Tibial artery (tissue), 4 donors: Measurements from ENCODE around the gene PPP1R14C.

Experiments used
- DNase-seq, 2 donors: peaks; one replicate each; pipeline ENCODE4 v3.0.0-alpha.2; 2019
- H3K27ac ChIP-seq, 2 donors: fragments of 200-600 bp; sonication (generic) in 1 of 2; 1 replicate in 1 of 2; 2 replicates in 1 of 2; pipeline ENCODE4 v1.5.1; 2018 to 2019; ENCODE audit warnings: mild to moderate bottlenecking in 1 of 2
- H3K27me3 ChIP-seq, 2 donors: fragments of 200-600 bp; sonication (generic) in 1 of 2; one replicate each; pipeline versions ENCODE4 v1.5.1 to v1.6.0; 2016 to 2019
- H3K36me3 ChIP-seq, 3 donors: fragments of 200-600 bp; sonication (generic) in 2 of 3; one replicate each; pipeline ENCODE4 v1.5.1; 2016 to 2019; ENCODE audit warnings: mild to moderate bottlenecking in 2 of 3
- H3K4me1 ChIP-seq, 4 donors: fragments of 200-600 bp; sonication (generic) in 2 of 4; 1 replicate in 3 of 4; 2 replicates in 1 of 4; pipeline ENCODE4 v1.5.1; 2016 to 2019
- H3K4me3 ChIP-seq, 2 donors: fragments of 200-600 bp; sonication (generic) in 1 of 2; 1 replicate in 1 of 2; 2 replicates in 1 of 2; pipeline ENCODE4 v1.5.1; 2018 to 2019; ENCODE audit warnings: mild to moderate bottlenecking in 2 of 2
- H3K9me3 ChIP-seq, 3 donors: fragments of 200-600 bp; sonication (generic) in 1 of 3; one replicate each; pipeline ENCODE4 v1.5.1; 2016 to 2019
- intact Hi-C: fragments of 100-400 bp; cut with DNase I; formaldehyde crosslinking; loops from one replicate; pipeline ENCODE4 v1.15.0; 2023; ENCODE audit warnings: low total_unique reads
- TF ChIP-seq, protein P1 (sequence below), 2 experiments: fragments of 200-600 bp in 1 of 2; fragments of 450-650 bp in 1 of 2; IDR thresholded peaks; one replicate each; pipeline ENCODE4 v1.5.1; 2017 to 2019; ENCODE audit warnings: antibody characterized with exemption in 2 of 2, mild to moderate bottlenecking in 1 of 2, moderate library complexity in 1 of 2

Gene PPP1R14C

DNA sequence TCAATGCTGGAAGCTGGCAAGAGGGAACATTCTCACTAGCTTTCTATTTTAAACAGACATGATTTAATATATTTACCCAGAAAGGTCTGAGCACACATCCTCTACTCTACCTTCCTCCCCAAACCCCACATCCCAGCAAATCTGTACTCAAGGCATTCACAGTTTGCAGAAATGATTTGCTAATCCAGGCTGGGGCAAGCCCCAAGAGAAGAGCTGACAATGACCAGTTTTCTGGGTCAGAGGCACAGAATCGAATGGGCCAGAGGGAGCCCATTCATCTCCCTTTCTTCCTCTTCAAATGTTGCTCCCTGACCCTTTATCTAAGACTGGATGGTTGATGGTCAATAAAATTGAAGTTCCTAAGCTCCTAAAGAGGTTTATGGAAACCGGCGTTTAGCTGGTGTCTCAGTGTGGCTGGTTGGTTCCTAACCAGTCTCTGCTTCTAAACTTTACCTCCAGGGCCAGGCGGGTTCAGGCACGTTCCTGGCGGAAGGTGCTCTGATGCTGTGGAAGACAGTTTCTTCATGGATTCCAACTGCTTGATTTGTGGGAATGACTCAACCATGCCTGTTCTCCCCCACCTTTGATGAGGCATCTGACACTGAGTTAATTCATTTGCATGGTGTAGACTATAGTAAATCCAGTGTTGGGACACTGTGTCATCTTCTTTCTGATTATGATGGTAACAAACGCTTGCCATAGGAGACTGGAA is 129.6 kb downstream of the PPP1R14C start:
- no peak for DNase-seq
- no peak overlapping the region for H3K4me3 ChIP-seq
- TF ChIP-seq, protein P1, sequence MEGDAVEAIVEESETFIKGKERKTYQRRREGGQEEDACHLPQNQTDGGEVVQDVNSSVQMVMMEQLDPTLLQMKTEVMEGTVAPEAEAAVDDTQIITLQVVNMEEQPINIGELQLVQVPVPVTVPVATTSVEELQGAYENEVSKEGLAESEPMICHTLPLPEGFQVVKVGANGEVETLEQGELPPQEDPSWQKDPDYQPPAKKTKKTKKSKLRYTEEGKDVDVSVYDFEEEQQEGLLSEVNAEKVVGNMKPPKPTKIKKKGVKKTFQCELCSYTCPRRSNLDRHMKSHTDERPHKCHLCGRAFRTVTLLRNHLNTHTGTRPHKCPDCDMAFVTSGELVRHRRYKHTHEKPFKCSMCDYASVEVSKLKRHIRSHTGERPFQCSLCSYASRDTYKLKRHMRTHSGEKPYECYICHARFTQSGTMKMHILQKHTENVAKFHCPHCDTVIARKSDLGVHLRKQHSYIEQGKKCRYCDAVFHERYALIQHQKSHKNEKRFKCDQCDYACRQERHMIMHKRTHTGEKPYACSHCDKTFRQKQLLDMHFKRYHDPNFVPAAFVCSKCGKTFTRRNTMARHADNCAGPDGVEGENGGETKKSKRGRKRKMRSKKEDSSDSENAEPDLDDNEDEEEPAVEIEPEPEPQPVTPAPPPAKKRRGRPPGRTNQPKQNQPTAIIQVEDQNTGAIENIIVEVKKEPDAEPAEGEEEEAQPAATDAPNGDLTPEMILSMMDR (IDR thresholded peaks at IDR 0.05), result no peak
- peaks cover 0 to 12% (median 7%) of the 10 kb centered on the region in 4 donors for H3K4me1 ChIP-seq
- intact Hi-C loops, result no loop called here
- H3K27ac ChIP-seq, result no peak overlapping the region
- no peaks in the 10 kb centered on the region for H3K36me3 ChIP-seq
- no peaks in the 10 kb centered on the region for H3K9me3 ChIP-seq
- H3K27me3 ChIP-seq, result peaks cover 0 to 3% of the 10 kb centered on the region in 2 donors

GRCh38 chr6:150272976-150273315 is 130.1 kb downstream of the PPP1R14C start:
- Histone ChIP-seq H3K36me3 (no peaks in the 10 kb centered on the region), H3K4me1 (peaks cover 0 to 8% (median 2%) of the 10 kb centered on the region in 4 donors), H3K27me3 (peaks cover 0 to 3% of the 10 kb centered on the region in 2 donors), H3K4me3 (no peak overlapping the region), H3K27ac (no peak overlapping the region), H3K9me3 (no peaks in the 10 kb centered on the region)
- TF ChIP-seq, protein P1 (IDR thresholded peaks at IDR 0.05), result no peak
- no peak for DNase-seq
- intact Hi-C loops, result no loop called here

GRCh38 chr6:150273457-150274309 is 130.8 kb downstream of the PPP1R14C start:
- peaks cover 0 to 6% of the 10 kb centered on the region in 2 donors for H3K27me3 ChIP-seq
- H3K9me3 ChIP-seq, result no peaks in the 10 kb centered on the region
- intact Hi-C loops, result no loop called here
- no peak overlapping the region for H3K4me3 ChIP-seq
- TF ChIP-seq, protein P1 (IDR thresholded peaks at IDR 0.05), result no peak
- H3K4me1 ChIP-seq, result peaks cover 0 to under 1% (median 0%) of the 10 kb centered on the region in 4 donors
- no peak overlapping the region for H3K27ac ChIP-seq
- H3K36me3 ChIP-seq, result no peaks in the 10 kb centered on the region
- no peak for DNase-seq

DNA sequence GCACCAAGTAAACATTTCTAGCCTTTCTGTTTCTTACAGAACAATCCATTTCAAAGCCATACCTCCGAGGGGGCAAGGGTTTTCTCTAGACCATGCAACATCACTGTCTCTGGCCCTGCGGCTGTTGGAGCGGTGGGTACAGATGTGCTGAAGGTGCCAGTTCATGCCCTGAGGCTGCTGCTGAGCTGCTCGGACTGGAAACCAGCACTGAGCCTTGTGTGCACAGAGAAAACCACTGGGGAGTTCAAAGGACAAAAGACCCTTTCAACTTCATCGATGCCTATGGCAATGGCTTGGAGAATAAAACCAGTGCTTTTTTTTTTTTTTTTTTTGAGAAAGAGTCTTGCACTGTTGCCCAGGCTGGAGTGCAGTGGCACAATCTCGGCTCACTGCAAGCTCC is 132.6 kb downstream of the PPP1R14C start:
- peaks cover 0 to 12% of the 10 kb centered on the region in 2 donors for H3K27me3 ChIP-seq
- DNase-seq, result no peak
- H3K36me3 ChIP-seq, result no peaks in the 10 kb centered on the region
- H3K27ac ChIP-seq, result no peak overlapping the region
- no peak overlapping the region for H3K4me3 ChIP-seq
- H3K4me1 ChIP-seq, result no peaks in the 10 kb centered on the region
- H3K9me3 ChIP-seq, result no peaks in the 10 kb centered on the region
- intact Hi-C loops, result no loop called here
- TF ChIP-seq, protein P1 (IDR thresholded peaks at IDR 0.05), result no peak

- Histone ChIP-seq H3K9me3 (no peaks in the 10 kb centered on the region), H3K36me3 (no peaks in the 10 kb centered on the region), H3K27me3 (peaks cover 0 to 12% of the 10 kb centered on the region in 2 donors), H3K27ac (no peak overlapping the region), H3K4me1 (no peaks in the 10 kb centered on the region), H3K4me3 (no peak overlapping the region)
- intact Hi-C loops, result no loop called here
- DNase-seq, result no peak
- TF ChIP-seq, protein P1 (IDR thresholded peaks at IDR 0.05), result no peak
Measured at GRCh38 chr6:150276168-150276936, 133.5 kb downstream of the PPP1R14C start.
